GM12878 (cell line): ENCODE results near the gene PROSER3. TPM values are rescaled to one million over a fixed set of nuclear protein-coding genes. Genes with fewer than 3 reads are reported as not detected.

ENCODE experiments used
- CEBPB ChIP-seq, 2 experiments: fragments of 150-350 bp in 1 of 2; IDR thresholded peaks; 2 replicates each; pipeline ENCODE4 v1.6.1; 2012 to 2014; ENCODE audit warnings: low read depth in 2 of 2, low read length in 2 of 2, borderline replicate concordance in 1 of 2, inconsistent platforms in 1 of 2
- CHD2 ChIP-seq: IDR thresholded peaks from 2 replicates; pipeline ENCODE4 v1.6.1; 2011; ENCODE audit warnings: low read depth, low read length, improper control_type of control experiment, borderline replicate concordance
- CREB1 ChIP-seq: IDR thresholded peaks from 2 replicates; pipeline ENCODE4 v1.6.1; 2012; ENCODE audit warnings: low read depth, mild to moderate bottlenecking, inconsistent platforms
- GABPA ChIP-seq: IDR thresholded peaks from 2 replicates; pipeline ENCODE4 v1.6.1; 2014; ENCODE audit warnings: antibody characterized with exemption, low read depth, mild to moderate bottlenecking, inconsistent platforms
- HDAC2 ChIP-seq: fragments of 200-600 bp; sonication (generic); IDR thresholded peaks from 2 replicates; pipeline ENCODE4 v1.6.1; 2017
- IRF5 ChIP-seq: fragments of 450-650 bp; IDR thresholded peaks from 2 replicates; pipeline ENCODE4 v1.6.1; 2017; ENCODE audit warnings: borderline replicate concordance
- KLF5 ChIP-seq: fragments of 450-650 bp; IDR thresholded peaks from 2 replicates; pipeline ENCODE4 v1.6.1; 2014; ENCODE audit warnings: mild to moderate bottlenecking; ENCODE audit not compliant: partially characterized antibody
- NFYB ChIP-seq: IDR thresholded peaks from 2 replicates; pipeline ENCODE4 v1.6.1; 2011; ENCODE audit warnings: low read depth, mild to moderate bottlenecking, low read length, improper control_type of control experiment, moderate library complexity; ENCODE audit not compliant: insufficient read depth
- NRF1 ChIP-seq: conservative IDR thresholded peaks from 2 replicates; pipeline ENCODE4 v1.6.1; 2011; ENCODE audit warnings: mild to moderate bottlenecking, low read depth, low read length, improper control_type of control experiment
- POLR2AphosphoS2 ChIP-seq: IDR thresholded peaks from 2 replicates; pipeline ENCODE4 v1.6.1; 2011; ENCODE audit warnings: low read depth, mild to moderate bottlenecking, low read length, improper control_type of control experiment, moderate library complexity
- POLR2AphosphoS5 ChIP-seq: IDR thresholded peaks from 2 replicates; pipeline ENCODE4 v1.6.1; 2011; ENCODE audit warnings: mild to moderate bottlenecking, low read length, inconsistent platforms
- RELA ChIP-seq: fragments of 450-650 bp; IDR thresholded peaks from 2 replicates; pipeline ENCODE4 v1.8.0; 2014; ENCODE audit warnings: borderline replicate concordance; ENCODE audit not compliant: partially characterized antibody
- RUNX3 ChIP-seq: IDR thresholded peaks from 2 replicates; pipeline ENCODE4 v1.6.1; 2012; ENCODE audit warnings: low read length, inconsistent platforms
- SP1 ChIP-seq: IDR thresholded peaks from one replicate; pipeline ENCODE4 v1.6.1; 2011; ENCODE audit warnings: low read depth, low read length
- YY1 ChIP-seq: IDR thresholded peaks from 2 replicates; pipeline ENCODE4 v1.6.1; 2011; ENCODE audit warnings: low read depth, mild to moderate bottlenecking, low read length
- ZBTB4 ChIP-seq: fragments of 450-650 bp; formaldehyde crosslinking; IDR thresholded peaks from 2 replicates; pipeline ENCODE4 v1.4.0; 2022; ENCODE audit warnings: mild to moderate bottlenecking, moderate library complexity
- ZSCAN29 ChIP-seq: fragments of 450-650 bp; IDR thresholded peaks from 2 replicates; pipeline ENCODE4 v1.6.1; 2017; ENCODE audit warnings: mild to moderate bottlenecking, moderate library complexity
- polyA plus RNA-seq, 11 experiments: library from polyadenylated mRNA; depleted of rRNA in 4 of 11; unstranded in 6 of 11; stranded (reverse) in 5 of 11; fragments of >200 nt; fragmentation: Nextera tagmentation in 4 of 11; fragmentation: Illumina TruSeq in 1 of 11; extraction: Ambion mirVana in 4 of 11; extraction: Trizol in 1 of 11; gene quantifications; 1 replicate in 1 of 11; 2 replicates in 10 of 11; pipeline versions ENCODE4 v1.2.1 to v1.2.3, GENCODE V29; 2011 to 2016; ENCODE audit warnings: inconsistent platforms in 2 of 11, missing spikeins in 2 of 11, low read depth in 1 of 11
- total RNA-seq, 4 experiments: library from RNA; depleted of rRNA in 3 of 4; stranded (reverse); fragments of >200 nt in 3 of 4; fragmentation: Illumina TruSeq in 1 of 4; extraction: Trizol in 1 of 4; gene quantifications; 2 replicates each; pipeline versions ENCODE4 v1.2.1 to v1.2.3, GENCODE V29; 2013 to 2021
- TF ChIP-seq, protein P1 (sequence below): IDR thresholded peaks from 2 replicates; pipeline ENCODE4 v1.6.1; 2011; ENCODE audit warnings: low read depth, mild to moderate bottlenecking, low read length, moderate library complexity, borderline replicate concordance; ENCODE audit errors: extremely low read depth
- TF ChIP-seq, protein P2 (sequence below): IDR thresholded peaks from 2 replicates; pipeline ENCODE4 v1.6.1; 2011; ENCODE audit warnings: mild to moderate bottlenecking, low read depth, low read length, moderate library complexity; ENCODE audit not compliant: insufficient replicate concordance
- TF ChIP-seq, protein P3 (sequence below): fragments of 450-650 bp; IDR thresholded peaks from 2 replicates; pipeline ENCODE4 v1.6.1; 2018; ENCODE audit warnings: borderline replicate concordance, mild to moderate bottlenecking; ENCODE audit not compliant: partially characterized antibody

Gene PROSER3
- total and polyA plus RNA-seq, 10 of the 15 experiments (the other 5 are each of a cell fraction or from before 2014, with no cell fraction given), result 0.85 to 25.1 (median 9.6) TPM

DNA sequence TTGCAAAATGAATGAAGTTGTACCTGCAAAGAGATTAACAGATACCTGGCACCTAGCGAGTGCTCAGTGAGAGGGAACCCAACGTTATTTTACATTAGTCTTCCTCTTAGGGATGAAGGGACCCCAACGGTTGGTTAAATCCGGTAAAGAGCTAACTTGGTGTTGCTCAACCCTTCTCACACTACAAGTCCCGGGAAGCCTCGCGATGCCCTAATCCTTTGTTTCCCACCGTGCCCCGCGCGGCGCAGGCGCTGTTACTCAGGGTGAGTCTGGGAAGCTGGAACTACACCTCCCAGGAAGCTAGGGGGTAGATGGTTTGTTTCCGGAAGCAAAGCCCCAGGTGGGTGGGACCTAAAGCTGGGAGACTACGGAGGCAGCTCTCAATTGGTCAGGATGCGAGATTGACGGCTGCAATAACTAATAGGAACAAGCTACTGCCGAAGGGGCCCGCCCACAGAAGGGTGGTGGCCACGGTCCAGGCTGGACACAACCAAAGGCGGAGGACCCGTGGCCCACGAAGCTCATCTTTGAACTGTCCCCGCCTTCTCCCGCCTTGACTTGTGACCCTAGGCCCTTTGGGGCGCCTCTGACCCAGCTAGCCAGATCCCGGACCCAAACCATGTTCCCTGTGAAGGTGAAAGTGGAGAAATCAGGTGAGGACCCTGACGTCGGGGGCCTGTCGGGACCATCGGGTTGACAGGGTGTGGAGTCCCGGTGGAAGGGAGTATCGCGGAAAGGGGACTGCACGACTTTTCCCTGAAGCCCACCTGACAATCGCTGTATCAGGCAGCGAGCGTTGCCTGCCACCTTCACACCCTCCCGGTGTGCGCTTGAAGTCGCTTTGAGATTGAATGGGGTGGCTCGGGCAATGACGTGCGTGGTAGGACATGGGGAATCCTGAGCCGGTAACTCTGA lies 9.6 kb upstream of the PROSER3 start, which contains the start of gene LIN37 (continued):
- no peak for TF ChIP-seq ZBTB4 (CRISPR knock-in tag)
- peak; percentile 99 for TF ChIP-seq SP1
- TF ChIP-seq NFYB, result peak; percentile 89
- no peak for TF ChIP-seq HDAC2
- peak; percentile 71; the same call in 1 of the 2 replicates for TF ChIP-seq POLR2AphosphoS5
- 0 out of 2 replicates have a peak, but pooled peaks have one; percentile 54 for TF ChIP-seq POLR2AphosphoS2
- TF ChIP-seq NRF1, result peak; percentile 84
- peak; percentile 87 for TF ChIP-seq KLF5
- peak; percentile 72; the same call in 1 of the 2 replicates for TF ChIP-seq YY1
- TF ChIP-seq, protein P1, sequence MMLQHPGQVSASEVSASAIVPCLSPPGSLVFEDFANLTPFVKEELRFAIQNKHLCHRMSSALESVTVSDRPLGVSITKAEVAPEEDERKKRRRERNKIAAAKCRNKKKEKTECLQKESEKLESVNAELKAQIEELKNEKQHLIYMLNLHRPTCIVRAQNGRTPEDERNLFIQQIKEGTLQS, result peak; percentile 41; the same call in 1 of the 2 replicates
- TF ChIP-seq CHD2, result peak; percentile 98
- TF ChIP-seq, protein P2, sequence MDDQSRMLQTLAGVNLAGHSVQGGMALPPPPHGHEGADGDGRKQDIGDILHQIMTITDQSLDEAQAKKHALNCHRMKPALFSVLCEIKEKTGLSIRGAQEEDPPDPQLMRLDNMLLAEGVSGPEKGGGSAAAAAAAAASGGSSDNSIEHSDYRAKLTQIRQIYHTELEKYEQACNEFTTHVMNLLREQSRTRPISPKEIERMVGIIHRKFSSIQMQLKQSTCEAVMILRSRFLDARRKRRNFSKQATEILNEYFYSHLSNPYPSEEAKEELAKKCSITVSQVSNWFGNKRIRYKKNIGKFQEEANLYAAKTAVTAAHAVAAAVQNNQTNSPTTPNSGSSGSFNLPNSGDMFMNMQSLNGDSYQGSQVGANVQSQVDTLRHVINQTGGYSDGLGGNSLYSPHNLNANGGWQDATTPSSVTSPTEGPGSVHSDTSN, result peak; percentile 99
- TF ChIP-seq ZSCAN29, result no peak
- TF ChIP-seq GABPA, result peak; percentile 92
- peak in 1 of 2 experiments; percentile 87; a peak in 2 of 4 replicates for TF ChIP-seq CEBPB (IDR thresholded peaks at IDR 0.05; ENCODE audit: borderline replicate concordance in 1 of 2, low read depth in 2 of 2, low read length in 2 of 2)
- TF ChIP-seq, protein P3, sequence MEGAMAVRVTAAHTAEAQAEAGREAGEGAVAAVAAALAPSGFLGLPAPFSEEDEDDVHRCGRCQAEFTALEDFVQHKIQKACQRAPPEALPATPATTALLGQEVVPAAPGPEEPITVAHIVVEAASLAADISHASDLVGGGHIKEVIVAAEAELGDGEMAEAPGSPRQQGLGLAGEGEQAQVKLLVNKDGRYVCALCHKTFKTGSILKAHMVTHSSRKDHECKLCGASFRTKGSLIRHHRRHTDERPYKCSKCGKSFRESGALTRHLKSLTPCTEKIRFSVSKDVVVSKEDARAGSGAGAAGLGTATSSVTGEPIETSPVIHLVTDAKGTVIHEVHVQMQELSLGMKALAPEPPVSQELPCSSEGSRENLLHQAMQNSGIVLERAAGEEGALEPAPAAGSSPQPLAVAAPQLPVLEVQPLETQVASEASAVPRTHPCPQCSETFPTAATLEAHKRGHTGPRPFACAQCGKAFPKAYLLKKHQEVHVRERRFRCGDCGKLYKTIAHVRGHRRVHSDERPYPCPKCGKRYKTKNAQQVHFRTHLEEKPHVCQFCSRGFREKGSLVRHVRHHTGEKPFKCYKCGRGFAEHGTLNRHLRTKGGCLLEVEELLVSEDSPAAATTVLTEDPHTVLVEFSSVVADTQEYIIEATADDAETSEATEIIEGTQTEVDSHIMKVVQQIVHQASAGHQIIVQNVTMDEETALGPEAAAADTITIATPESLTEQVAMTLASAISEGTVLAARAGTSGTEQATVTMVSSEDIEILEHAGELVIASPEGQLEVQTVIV, result peak; percentile 68
- TF ChIP-seq IRF5, result no peak
- TF ChIP-seq CREB1, result peak; percentile 90
- peak; percentile 49; the same call in 1 of the 2 replicates for TF ChIP-seq RUNX3
- peak; percentile 49 for TF ChIP-seq RELA
